GM19240 (cell line): ENCODE results near the gene ZNF280B.
"Not testable (repeated sequence)": the region's sequence is repeated elsewhere in the genome, so short reads cannot be mapped to it uniquely, and the experiment has no call there.

Source experiments
- DNase-seq: peaks from one replicate; pipeline ENCODE4 v3.0.0; 2011; ENCODE audit warnings: low spot score; ENCODE audit not compliant: insufficient read length

ZNF280B gene

DNA sequence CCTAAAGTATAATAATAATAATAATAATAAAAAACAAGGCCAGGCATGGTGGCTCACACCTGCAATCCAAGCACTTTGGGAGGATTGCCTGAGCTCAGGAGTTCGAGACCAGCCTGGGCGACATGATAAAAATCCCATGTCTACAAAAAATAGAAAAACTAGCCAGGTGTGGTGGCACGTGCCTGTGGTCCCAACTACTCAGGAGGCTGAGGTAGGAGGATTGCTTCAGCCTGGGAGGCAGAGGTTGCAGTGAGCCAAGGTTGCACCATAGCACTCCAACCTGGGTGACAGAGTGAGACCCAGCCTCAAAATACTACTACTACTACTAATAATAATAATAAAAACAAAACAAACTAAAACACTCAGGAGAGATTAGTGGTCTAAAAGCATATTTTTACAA is 27.1 kb upstream of the ZNF280B start:
- no peak for DNase-seq

DNA sequence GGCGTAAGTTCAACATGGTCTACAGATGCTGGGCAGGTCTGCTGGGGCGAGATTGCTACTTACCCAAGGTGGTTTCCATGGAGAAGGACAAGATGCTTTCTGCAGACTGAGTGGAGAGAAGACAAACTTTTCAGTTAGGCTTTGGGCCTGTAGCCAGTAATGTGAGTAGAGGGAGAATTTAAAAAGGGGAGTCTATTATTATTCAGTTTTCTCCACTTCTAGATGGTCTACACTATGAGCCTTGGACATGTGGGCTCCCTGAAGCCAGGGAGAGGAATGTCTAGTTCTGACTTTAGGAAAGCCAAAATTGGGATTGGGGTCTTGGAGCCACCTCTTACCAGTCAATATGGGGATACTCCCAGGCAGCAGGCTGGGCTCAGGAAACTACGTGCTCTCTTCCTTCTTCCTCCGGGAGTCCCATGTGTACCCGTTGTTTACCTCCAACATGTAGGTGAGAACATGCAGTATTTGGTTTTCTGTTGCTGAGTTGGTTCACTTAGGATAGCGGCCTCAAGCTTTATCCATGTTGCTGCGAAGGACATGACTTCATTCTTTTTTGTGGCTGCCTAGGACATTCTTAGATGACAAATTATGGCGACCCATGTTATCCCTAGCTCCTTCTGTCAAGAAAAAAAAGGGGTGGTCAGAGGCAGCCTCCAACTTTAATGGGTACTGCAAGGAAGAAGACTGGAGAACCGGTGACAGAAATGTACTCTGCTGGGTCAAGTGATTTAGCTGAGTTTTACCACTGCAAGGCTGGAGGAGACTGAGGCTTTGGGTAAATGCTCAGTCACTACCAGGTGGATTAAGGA is 26.3 kb upstream of the ZNF280B start:
- DNase-seq, result no peak

- no peak for DNase-seq
These were observed 25.3 kb upstream of the ZNF280B start for GRCh38 chr22:22533863-22534262.

DNA sequence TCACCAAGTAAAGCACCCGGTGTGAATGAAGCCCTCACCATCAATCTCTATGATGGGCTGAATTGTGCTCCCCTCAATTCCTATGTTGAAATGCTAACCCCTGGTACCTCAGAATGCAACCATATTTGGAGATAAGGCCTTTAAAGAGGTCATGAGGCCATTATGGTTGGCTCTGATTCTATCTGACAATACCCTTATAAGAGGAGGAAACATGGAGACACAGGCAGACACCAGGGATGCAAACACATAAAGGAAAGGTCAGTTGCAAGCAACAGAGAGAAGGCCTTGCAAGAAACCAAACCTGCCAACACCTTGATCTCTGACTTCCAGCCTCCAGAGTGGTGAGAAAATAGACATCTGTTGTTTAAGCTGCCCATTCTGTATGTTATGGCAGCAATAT is 24.9 kb upstream of the ZNF280B start:
- no peak for DNase-seq

- not testable (repeated sequence) for DNase-seq
These were observed 24.1 kb upstream of the ZNF280B start for GRCh38 chr22:22532547-22533071.

DNA sequence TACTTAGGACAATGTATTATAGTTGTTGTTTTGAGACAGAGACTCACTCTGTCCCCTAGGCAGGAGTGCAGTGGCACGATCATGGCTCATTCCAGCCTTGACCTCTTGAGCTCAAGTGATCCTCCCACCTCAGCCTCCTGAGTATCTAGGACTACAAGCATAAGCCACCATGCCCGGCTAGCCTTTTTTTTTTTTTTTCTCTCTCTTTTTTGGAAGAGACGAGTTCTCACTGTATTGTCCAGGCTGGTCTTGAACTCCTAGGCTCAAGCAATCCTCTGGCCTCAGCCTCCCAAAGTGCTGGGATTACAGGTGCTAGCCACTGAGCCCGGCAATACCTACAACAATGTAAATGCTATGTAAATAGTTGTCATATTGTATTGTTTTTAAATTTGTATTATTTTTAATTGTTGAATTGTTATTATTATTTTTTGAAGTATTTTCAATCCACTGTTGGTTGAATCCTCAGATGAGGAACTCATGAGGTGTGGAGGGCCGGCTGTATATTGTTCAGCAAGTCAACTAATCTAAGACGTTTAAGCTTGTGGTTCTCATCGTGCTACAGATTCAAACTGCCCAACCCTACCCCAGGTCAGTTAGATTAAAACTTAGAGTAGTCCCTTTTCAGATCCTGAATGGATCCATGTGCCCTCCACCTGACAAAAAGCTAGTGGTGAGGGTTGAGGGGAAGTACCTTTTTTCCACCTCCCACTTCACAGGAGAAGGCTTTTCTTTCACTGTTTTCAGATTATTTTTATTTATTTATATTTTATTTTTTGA is 23.4 kb upstream of the ZNF280B start:
- DNase-seq, result no peak

DNA sequence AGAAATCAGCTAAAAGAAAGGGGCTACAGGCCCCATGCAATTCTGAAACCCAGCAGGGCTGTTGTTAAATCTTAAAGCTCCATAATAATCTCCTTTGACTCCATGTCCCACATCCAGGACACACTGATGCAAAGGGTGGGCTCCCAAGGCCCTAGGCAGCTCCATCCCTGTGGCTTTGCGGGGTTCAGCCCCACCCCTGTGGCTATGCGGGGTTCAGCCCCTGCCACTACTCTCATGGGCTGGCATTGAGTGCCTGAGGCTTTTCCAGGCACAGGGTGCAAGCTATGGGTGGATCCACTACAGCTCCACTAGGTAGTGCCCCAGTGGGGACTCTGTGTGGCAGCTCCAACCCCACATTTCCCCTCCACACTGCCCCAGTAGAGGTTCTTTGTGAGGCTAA is 20.2 kb upstream of the ZNF280B start:
- no peak for DNase-seq

DNA sequence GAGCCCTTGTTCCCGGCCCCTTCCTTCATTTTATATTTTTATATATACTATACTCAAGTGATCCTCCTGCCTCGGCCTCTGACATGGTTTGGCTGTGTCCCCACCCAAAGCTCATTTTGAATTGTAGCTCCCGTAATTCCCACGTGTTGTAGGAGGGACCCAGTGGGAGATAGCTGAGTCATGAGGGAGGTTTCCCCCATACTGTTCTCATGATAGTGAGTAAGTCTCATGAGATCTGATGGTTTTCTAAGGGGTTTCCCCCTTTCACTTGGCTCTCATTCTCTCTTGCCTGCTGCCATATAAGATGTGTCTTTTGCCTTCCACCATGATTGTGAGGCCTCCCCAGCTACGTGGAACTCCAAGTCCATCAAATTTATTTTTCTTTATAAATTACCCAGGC is 18.8 kb upstream of the ZNF280B start:
- no peak for DNase-seq

DNA sequence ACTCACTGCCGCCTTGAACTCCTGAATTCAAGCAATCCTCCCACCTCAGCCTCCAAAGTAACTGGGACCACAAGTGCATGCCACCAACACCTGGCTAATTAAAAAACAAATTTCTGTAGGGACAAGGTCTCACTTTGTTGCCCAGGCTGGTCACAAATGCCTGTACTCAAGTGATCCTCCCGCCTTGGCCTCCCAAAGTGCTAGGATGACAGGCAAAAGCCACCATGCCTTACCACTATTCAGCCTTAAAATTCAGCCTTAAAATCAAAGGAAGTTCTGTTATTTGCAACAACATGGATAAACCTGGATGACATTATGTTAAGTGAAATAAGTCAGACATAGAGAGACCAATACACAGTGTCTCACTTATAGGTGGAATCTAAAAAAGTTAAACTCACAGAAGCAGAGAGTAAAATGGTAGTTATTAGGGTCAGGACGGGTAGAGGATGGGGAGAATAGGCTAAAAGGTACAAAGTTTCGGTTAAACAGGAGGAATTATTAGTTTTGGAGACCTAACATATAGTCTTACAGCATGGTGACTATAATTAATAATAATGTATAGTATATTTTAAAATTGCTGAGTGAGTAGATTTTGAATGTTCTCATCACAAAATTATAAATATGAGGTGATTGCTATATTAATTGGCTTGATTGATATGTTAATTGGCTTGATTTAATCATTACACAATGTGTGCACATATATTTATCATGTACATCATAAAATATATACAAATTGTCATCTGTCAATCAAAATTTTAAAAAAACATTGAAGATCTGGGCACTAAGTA is 17.8 kb upstream of the ZNF280B start:
- no peak for DNase-seq

- DNase-seq, result no peak
These were observed 15.0 kb upstream of the ZNF280B start for GRCh38 chr22:22523494-22523893.

DNA sequence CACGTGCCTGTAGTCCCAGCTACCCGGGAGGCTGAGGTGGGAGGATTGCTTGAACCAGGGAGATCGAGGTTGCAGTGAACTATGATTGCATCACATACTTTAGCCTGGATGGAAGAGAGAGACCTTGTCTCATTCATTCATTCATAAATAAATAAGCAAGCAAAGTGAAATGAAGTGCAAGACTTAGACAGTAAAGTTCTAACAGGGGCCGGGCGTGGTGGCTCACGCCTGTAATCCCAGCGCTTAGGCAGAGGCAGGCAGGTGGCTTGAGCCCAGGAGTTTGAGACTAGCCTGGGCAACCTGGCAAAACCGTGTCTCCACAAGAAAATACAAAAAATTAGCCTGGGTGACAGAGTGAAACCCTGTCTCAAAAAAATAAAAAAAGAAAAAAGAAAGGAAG is 13.1 kb upstream of the ZNF280B start:
- no peak for DNase-seq

GRCh38 chr22:22520667-22521602 is 12.4 kb upstream of the ZNF280B start:
- no peak for DNase-seq

DNA sequence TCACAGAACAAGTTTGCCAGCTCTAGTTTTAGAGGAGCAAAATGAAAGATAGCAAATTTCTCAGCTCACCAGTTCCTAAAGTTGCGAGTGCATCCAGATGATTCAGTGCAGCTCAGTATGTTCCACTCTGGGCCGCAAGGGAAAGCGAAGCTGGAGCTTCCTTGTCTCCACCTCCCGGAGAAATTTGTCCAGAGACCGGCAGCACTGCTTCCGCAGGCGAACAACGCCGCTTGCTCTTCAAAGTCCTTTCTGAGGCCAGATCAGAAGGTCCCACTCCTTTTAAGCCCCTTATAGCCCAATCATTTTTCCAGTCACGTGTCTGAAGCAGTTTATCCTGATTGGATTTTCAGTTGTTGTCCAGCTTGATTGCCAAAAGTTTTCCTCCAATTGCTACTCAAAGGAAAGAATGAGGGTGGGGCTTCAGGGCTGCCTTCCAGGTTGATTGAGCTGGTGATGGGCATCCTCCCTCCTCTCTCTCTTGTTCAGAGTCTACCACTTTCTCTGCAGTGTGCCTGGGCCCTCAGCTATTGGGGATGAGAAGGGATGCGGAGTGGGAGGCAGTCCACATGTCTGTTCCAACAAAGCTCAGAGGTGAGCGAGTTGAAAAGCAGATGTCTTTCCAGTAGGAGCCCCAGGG is 11.6 kb upstream of the ZNF280B start, which contains the start of gene ZNF280A:
ZNF280A (minus strand) TSS at position 251 of the 637 bp plus-strand sequence. CDS start 4,640 bp downstream, outside the sequence.
- no peak for DNase-seq

DNA sequence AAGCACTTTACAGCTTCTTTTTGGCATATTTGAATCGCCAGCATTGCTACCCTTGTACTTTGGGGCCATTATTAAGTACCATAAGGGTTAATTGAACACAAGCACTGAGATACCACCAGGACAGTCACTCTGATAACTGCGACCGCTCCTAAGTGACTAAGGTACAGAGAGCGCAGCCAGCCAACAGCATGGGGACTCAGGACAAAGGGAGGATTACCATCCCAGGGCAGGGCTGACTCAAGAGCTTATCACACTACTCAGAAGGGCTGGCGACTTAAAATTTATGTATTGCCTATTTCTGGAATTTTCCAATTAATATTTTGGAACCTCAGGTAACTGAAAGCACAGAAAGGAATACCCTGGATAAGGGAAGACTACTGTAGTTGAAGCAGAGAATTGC is 11.0 kb upstream of the ZNF280B start:
- DNase-seq, result no peak

DNA sequence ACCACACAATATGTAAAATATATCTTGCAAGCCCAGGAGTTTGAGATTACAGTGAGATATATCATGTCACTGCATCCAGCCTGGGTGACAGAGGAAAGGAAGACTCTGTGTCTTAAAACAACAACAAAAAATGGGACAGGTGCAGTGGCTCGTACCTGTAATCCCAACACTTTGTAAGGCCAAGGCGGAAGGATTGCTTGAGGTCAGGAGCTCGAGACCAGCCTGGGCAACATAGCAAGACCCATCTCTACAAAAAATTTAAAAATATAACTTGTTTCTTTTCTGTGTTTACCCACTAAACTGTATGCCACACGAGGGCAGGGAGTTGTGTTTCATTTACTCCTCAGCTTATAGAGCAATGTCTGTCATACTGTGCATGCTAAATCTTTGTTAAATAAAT is 8.4 kb upstream of the ZNF280B start:
- no peak for DNase-seq

DNA sequence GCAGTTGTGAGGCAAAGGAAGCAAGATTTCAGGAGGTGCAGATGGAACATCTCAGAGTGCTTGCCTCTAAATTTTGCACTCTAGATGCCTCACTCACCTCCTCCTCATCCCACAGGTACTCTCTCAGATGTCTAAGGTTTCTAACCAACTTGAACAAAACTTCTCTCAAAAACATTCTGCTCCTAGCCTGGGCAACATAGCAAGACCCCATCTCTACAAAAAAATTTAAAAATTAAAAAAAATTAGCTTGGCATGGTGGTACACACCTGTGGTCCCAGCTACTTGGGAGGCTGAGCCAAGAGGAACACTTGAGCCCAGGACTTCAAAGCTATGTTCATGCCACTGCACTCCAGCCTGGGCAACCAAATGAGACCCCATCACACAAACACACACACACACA is 7.3 kb upstream of the ZNF280B start:
- DNase-seq, result no peak

DNA sequence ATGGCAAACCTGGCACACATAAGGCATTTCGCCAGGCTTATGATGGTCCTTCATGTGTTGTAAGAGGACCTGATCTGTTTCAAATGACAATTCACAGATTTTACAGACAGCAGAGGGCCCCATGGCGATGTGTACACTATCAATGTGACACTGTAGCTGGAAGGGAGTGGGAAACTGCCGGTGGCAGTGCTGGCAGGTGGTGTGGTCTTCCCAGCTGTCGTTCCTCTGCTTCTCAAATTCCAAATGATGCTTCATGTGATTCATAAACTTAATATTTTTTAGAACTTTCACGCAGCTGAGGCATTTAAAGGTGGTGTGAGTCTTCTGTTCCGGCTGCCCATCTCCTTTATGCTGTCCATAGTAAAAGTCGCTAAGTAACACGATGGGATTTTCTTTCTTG is 5.9 kb upstream of the ZNF280B start:
- not testable (repeated sequence) for DNase-seq

DNA sequence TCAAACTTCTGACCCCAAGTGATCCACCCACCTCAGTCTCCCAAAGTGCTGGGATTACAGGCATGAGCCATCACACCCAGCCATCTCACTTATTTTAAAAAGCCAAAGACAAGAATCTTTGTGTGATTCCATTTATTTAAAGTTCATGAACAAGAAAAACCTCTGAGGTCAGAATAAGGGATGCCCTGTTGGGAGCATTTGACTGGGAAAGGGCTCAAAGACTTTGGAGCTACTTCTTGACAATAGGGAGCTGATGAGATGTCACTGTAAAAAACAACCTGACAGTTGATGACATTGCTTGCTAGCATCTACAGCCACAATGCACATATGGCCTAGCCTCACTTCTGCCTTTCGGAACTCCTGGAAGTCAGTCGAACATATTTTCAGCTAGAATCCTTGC is 5.1 kb upstream of the ZNF280B start:
- no peak for DNase-seq

DNA sequence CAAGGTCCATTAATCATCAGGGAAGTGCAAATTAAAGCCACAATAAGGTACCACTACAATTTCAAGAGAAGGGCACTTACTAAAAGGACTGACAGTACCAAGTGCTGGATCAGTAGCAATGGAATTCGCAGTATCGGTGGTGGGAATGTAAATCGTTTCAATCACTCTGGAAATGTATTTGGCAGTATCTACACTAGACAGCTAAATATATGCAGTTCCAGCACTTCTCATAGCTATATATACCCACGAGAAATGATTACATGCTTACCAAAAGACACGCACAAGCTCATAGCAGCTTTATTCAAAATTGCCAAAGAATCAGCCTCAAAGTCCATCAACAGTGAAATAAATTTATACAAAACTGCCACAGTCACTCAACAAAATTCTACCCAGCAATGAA is 4.4 kb upstream of the ZNF280B start:
- no peak for DNase-seq

DNA sequence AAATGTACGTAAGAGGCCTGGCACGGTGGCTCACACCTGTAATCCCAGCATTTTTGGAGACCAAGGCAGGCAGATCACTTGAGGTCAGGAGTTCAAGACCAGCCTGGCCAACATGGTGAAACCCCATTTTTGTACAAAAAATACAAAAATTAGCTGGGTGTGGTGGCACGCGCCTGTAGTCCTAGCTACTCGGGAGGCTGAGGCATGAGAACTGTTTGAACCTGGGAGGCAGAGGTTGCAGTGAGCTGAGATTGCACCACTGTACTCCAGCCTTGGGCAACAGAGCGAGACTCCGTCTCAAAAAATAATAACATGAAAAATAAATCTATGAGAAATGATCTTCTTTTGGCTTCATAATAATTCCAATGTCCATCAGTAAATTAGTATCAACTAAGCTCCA is 2.3 kb upstream of the ZNF280B start:
- not testable (repeated sequence) for DNase-seq
